Superior temporal gyrus (tissue), 1 donor: ENCODE measurements around the gene STEAP4.
"Not testable (repeated sequence)": the region's sequence is repeated elsewhere in the genome, so short reads cannot be mapped to it uniquely, and the experiment has no call there.

Experiments used
- DNase-seq: peaks from one replicate; pipeline ENCODE4 v3.0.0-alpha.2; 2016; ENCODE audit errors: extremely low spot score

The STEAP4 gene

DNA sequence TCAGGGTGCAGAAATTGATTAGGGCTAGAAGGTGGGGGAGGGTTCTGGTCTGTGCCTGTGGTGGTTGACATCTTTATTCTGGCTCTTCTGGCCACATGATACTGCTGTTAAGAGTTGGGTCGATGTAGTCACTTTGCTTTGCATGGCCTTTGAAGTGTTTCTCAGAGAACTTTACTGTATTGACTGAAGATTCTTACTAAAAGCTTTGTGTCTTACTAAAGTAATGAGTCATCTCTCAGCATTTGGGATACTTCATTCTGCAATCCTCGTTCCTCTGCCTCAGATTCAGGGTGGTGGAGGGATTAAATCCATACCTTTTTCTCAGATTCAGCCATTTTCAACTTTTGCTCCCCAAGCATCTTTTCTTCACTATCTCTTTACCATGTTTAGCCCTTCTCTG, 38.6 kb downstream of the STEAP4 start:
- no peak for DNase-seq

DNA sequence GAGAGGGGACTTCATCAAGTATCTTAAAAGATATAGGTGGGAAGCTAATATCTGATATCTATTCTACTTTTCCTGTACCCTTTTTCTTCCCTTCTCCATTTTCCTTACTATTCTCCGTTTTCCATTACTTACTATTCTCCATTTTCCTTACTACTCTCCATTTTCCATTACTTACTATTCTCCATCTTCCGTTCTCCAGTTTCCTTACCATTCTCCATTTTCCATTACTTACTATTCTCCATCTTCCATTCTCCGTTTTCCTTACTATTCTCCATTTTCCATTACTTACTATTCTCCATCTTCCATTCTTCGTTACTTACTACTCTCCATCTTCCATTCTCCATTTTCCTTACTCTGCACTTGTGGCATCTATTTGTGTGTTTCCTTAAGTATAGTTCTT, 39.3 kb downstream of the STEAP4 start:
- no peak for DNase-seq

DNA sequence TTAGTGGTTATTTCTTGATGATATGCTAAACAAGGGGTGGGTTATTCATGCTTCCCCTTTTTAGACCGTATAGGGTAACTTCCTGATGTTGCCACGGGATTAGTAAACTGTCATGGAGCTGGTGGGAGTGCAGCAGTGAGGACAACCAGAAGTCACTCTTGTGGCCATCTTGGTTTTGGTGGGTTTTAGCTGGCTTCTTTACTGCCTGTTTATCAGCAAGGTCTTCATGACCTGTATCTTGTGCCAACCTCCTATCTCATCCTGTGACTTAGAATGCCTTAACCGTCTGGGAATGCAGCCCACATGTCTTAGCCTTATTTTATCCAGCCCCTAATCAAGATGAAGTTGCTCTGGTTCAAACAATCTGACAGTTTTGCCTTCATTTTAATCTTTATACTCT, 41.7 kb downstream of the STEAP4 start:
- DNase-seq = not testable (repeated sequence)

DNA sequence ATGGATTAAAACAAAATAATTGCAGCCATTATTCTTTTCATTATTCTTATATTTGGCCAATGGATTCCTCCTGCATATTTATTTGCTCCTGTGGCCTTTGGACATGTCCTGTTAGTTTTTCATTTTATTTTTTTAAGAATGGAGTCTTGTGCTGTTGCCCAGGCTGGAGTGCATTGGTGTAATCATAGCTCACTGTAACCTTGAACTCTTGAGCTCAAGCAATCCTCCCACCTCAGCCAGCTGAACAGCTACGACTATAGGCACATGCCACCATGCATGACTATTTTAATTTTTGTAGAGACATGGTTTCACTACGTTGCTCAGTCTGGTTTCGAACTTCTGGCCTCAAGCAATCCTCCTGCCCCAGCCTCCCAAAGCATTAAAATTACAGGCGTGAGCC, 44.1 kb downstream of the STEAP4 start:
- no peak for DNase-seq

DNA sequence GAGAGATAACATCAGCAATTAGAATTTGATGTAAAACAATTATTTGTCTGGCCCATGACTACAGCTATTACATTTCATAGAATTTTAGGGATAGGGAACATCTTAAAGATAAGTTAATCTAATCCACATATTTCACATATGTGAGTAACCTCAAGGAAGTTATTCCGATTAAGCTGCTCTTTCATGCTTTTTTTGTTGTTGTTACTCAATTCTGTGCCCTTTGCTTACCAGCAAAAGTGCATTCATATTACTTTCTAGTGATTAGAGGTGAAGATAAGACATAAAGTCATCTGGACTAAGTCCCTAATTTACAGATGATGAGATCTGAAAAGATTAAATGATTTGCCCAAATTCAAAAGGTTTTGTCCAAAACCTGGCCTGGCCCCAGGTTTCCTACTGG, 46.0 kb downstream of the STEAP4 start:
- DNase-seq = no peak

DNA sequence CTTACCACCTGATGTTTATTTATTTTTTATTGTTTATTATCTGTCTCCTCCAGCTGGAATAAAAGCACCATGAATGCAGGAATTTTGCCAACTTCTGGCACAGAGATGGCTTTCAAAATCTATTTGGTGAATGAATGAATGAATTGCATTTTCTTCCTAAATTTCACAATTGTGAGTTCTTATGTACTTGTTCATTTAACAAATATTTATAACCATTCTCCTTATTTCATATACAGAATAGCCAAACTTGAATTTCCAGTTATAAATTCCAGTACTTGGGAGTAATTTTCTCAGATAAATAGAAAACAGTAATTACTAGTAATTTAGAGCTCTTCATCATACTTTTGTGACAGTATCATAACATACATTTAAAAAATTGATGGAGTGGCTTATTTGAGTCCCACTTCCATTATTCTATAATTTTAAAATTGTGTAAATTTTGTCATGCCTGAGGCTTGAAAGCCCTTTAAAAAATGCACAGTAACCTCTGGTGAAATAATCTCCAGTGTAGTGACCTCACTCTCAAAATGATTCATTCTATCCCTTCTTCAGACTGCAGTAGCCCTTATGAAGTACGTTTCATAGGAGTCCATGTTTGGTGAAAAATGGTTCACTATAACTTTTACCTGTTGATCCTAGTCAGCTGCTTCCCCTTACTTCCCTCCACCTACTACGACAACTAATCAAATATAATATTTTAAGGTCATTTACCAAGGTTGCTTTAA, 46.9 kb downstream of the STEAP4 start:
- no peak for DNase-seq

DNA sequence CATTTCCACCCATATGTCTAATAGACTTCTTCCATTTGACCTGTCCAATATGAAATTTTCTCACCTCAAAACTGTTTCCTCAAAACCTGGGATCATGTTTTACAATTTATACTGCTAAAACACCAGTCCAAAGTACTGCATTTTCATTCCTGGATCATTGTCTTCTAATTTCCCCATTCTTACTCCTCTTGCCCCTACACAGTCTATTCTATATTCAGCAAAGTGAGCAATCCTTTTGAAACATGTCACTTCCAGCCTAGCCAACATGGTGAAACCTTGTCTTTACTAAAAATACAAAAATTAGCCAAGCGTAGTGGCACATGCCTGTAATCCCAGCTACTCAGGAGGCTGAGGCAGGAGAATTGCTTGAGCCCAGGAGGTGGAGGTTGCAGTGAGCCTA, 48.4 kb downstream of the STEAP4 start:
- DNase-seq = not testable (repeated sequence)

DNA sequence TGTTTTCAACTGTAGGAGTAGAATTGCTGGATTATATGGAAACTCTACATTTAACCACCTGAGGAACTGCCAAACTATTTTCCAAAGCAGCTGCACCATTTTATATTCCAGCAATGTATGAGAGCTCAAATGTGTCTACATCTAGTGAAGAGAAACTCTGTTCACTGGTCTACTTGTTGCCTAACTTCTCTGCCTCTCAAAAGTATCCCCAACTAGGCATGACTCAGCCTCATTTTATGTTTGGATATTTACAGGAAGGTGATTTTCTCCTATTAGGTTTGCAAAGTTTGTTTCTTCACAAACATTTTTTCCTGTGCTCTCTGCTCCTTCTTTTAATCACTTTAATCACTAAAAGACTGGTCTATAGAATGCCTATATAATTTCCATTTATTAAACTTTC, 49.8 kb downstream of the STEAP4 start:
- DNase-seq = no peak

DNA sequence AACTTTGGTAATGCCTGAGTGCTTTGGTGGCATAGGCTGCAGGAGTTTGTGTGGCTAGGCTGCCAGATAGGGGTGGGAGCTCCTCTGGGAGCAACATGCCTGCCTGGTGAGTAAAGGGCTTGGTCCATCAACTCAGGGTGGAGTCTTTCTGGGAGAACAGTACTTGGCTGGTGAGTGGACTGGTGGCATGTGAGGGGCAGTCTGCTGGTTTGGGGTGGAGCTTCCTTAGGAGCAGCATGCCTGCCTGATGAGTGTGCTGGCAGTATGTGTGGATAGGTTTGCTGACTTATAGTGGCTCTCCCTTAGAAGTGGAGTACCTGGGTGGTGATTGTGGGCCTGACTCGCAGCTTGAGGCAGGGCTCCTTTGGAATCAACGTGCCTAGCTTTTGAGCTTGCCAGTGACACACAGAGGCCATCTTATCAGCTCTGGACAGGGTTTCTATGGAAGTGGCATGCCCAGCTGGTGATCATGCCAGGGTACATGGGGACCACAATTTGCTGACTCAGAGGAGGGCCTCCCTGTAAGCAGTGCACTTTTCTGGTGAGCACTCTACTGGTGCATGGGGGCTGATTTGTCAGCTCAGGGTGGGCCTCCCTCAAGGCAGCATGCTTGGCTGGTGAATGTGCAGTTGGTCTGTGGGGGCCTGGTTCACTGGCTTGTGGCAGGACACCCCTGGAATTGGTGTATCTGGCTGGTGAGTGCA, 51.8 kb downstream of the STEAP4 start:
- DNase-seq = no peak

DNA sequence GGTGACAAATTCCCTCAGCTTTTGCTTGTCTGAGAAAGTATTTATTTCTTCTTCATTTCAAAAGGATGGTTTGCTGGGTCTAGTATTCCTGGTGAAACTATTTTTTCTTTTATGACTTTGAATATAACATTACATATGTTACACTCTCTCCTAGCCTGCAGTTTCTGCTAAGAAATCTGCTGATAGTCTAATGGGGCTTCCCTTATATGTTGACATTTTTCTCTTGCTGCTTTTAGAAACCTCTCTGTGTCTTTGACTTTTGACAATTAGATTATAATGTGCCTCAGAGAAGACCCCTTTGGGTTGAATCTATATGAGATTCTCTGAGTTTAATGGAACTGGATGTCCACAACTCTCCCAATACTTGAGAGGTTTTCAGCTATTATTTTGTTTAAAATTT, 53.1 kb downstream of the STEAP4 start:
- DNase-seq = no peak

DNA sequence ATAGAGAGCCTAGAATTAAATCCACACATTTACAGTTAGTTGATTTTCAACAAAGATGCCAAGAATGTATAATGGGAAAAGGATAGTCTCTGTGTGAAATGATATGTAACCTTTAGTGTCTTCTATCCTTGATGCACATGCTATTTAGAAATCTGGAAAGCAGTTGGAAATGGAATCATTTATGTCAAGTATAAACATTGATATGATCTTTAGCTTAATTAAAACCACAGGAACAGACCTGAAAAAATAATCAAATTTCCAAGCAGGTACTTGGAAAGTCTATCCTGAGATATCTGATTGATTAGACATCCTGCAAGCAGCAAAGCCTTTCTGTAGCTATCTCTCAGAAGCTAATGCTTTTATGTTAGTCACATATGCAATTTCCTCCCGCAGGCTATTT, 62.4 kb downstream of the STEAP4 start:
- no peak for DNase-seq

DNA sequence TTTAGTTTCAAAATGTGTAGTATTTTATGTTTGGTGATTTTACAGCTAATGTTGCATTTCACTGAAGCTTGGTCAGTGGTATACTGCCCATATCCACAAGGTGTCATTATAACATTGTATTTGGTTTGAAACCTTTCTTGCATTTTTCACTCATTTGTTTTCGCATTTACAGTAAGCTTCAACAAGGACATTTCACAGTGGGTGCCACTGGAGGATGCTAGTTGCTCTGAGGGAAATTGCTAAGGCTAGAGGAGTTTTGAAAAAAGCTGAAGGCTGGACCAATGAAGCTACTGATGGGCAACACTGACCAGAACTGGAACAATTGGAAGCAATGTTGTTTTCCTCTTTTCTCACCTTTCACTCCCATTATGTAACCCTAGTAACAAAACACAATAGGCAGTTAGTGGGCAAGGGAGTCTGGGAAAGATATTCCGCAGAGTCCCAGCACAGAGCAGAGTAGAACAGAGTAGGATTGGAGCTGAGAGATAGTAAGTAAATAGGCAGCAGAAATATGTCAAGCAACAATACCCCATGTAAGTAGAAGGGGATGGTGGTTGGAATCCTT, 63.3 kb downstream of the STEAP4 start:
- DNase-seq = peak; percentile 82

DNA sequence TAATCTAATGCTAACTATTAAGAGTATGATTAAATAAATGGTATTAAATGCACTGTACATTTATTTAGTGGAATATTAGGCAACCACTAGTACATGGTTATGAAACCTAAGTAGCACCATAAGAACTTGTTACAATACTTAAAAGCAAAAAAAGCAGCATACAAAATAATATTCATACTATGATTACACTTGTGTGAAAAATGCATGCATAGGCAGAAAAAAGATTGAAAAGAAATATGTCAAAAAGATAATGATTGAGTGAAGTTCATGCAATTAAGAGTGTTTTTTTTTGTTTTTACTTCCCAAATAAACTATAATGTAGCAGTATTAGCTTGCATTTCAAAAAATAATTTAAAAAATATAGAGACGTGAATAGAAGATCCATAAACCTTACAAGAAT, 66.8 kb downstream of the STEAP4 start:
- no peak for DNase-seq

DNA sequence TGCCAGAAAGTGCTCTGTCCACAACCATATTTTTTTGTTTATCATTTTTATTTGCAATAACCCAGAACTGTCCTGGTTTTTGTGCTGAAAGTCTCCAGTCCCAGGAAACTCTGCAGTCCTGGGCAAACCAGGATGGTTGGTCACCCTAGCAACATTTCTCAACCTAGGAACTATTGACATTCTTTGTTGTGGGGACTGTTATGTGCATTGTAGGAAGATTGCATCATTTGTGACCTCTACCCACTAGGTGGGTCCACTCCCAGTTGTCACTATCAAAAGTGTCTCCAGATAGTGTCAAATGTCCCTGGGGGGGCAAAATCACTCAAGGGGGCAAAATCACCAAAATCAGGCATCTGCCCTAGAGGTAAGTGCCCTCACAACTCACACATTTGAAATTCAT, 72.9 kb downstream of the STEAP4 start:
- DNase-seq = no peak

DNA sequence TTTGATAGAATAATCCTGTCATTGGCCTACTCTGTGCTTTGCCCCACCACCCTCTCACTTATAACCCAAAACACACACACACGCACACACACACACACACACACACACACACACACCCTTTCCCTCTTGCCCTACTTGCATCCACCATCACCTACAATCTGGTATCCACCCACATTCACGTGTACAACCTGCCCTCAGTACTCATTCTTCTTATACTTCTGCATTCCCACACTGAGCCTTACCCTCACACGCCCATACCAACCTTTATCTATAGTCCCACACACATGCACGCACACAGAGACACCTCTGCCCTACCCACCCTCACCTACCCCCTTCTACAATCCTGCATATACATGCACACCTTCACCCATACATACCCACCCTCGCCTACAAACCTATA, 76.0 kb downstream of the STEAP4 start:
- DNase-seq = no peak

DNA sequence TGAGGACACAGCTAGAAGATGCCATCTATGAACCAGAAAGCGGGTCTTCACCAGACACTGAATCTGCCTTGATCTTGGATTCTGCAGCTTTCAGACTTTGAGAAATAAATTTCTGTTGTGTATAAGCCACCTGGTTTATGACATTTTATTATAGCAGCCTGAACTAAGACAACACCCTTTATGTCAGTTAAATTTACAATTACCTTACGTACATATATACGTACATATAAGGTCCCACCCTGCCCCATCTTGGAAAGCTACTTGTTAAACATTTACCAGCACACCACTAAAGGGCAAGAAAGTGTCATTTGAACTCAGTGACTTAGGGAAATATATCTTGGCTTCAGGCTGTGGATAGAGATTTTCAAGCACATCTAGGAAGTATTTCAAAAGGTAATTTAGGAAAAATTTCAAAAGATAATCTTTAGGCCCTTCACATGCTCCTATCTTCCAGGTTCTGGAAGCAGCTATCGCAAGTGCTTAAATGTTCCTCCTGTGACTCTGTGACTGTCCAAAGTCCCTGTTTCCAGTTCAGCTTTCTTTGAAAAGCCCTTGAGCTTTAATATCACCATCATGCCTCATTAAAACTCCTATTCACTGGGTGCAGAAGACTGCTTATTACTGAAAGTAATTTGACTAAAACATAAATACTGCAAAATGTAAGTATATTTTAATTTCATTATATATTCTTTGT, 77.2 kb downstream of the STEAP4 start:
- DNase-seq = no peak

DNA sequence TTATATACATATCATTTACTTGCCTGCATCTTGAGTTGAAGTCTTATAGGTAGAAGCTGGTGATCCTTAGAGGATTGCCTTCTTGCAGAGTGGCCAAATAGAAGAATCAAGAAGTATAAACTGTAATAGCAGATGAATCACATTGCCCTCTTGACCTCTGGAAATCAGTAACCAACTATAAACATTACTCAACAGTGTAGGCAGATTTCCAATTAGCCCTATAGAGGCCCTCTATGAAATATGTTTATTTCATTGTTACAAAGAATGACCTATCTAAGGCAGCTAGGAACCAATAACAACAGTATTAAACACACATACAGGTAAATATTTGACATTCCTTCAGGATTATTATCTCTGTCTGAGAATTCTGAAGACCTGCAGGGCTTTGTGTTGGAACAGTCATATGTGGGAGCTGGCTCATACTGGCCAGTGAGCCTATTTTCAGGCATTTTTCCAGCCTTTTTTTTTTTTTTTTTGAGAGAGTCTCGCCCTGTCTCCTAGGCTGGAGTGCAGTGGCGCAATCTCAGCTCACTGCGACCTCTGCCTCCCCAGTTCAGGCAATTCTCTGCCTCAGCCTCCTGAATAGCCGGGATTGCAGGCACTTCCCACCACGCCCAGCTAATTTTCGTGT, 79.7 kb downstream of the STEAP4 start:
- no peak for DNase-seq

DNA sequence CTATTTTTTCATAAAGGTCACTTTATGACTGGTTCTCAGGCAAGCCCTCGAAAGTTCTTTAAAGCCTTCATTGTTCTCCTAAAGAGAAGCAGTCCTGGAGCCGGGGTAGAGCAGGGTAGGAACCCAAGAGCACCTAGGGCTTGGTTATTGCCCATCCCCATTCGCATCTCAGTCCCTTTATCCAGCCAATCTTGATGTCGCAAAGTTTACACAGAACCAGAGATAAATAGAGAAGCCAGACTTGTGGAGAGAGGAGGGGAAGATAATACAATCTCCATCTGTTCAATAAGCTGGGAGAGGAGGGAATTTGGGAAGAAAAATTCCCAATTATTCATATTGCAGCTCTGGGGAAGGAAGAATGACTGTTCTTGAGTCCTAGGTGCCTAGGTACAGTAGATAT, 80.5 kb downstream of the STEAP4 start:
- no peak for DNase-seq

DNA sequence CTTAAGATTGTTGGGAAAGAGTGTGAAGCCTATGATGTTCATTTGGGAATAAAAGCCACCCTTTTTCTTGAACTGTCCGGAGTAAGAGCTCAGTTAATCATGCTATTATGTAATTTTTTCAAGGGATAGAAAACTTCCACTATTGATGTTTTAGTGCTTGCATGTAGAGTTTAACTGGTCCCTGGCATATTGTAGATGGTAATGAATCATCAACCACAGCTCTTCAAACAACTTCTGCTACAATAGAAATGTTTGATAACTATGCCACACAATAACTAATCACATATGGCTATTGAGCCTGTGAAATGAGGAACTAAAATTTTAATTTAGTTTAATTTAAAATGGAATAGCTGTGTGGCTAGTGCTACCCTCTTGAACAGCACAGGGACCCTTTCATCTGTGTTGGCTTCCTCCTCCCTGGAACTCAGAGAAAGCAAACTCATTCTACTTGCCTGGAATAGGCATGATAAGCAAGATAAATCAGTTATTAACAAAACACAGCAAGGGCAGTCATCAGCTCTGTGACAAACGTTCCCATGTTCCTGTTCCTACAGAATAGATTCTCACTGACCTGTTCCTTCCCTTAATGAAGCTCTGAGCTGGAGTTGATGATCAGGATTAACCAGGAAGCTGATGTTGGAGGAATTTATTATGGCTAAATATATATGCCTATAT, 82.0 kb downstream of the STEAP4 start:
- no peak for DNase-seq

DNA sequence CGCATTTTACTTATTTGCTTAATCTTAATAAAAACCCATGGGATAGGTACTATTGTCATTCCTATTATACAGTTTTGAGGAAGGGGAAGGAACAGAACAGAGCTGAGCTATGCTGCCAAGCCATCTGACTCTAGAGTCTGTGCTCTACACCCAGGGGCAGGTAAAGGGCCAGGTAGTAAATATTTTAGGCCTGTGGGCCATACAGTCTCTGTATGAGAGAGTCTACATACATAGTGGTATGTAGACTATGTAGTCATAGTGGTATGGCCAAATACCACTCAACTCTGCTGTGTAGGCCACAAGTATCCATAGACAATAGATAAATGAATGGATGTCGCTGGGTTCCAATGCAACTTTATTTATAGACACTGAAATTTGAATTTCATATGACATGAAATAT, 83.4 kb downstream of the STEAP4 start:
- DNase-seq = no peak
